ENCODE measurements around the gene LNX1. TPM values are rescaled to one million over a fixed set of nuclear protein-coding genes. Genes with fewer than 3 reads are reported as not detected.

LNX1 gene
- total RNA-seq, 1 experiment from 2014 or later, result 1.2 TPM

- DNase-seq (ENCODE audit: low spot score), result no peak
These were observed 55.7 kb downstream of the LNX1 start for GRCh38 chr4:53535567-53535966.

GRCh38 chr4:53534684-53535083 is 56.6 kb downstream of the LNX1 start:
- no peak for DNase-seq (ENCODE audit: low spot score)

GRCh38 chr4:53532521-53532920 is 58.8 kb downstream of the LNX1 start:
- DNase-seq (ENCODE audit: low spot score), result no peak

GRCh38 chr4:53531585-53532224 is 59.6 kb downstream of the LNX1 start:
- DNase-seq (ENCODE audit: low spot score), result no peak

GRCh38 chr4:53529025-53529424 is 62.3 kb downstream of the LNX1 start:
- no peak for DNase-seq (ENCODE audit: low spot score)

- no peak for DNase-seq (ENCODE audit: low spot score)
These were observed 63.4 kb downstream of the LNX1 start for GRCh38 chr4:53527930-53528329.

- DNase-seq (ENCODE audit: low spot score), result no peak
These were observed 64.0 kb downstream of the LNX1 start for GRCh38 chr4:53527326-53527725.

- no peak for DNase-seq (ENCODE audit: low spot score)
These were observed 69.0 kb downstream of the LNX1 start for GRCh38 chr4:53522334-53522733.

- no peak for DNase-seq (ENCODE audit: low spot score)
These were observed 71.2 kb downstream of the LNX1 start for GRCh38 chr4:53520116-53520515.

- DNase-seq (ENCODE audit: low spot score), result no peak
These were observed 72.5 kb downstream of the LNX1 start for GRCh38 chr4:53518807-53519206.

- DNase-seq (ENCODE audit: low spot score), result no peak
These were observed 76.2 kb downstream of the LNX1 start for GRCh38 chr4:53515076-53515475.

GRCh38 chr4:53514509-53514908 is 76.8 kb downstream of the LNX1 start:
- no peak for DNase-seq (ENCODE audit: low spot score)

GRCh38 chr4:53512608-53513007 is 78.7 kb downstream of the LNX1 start:
- no peak for DNase-seq (ENCODE audit: low spot score)

- DNase-seq (ENCODE audit: low spot score), result peak; percentile 45
These were observed 80.3 kb downstream of the LNX1 start for GRCh38 chr4:53511014-53511413.

GRCh38 chr4:53510321-53510720 is 81.0 kb downstream of the LNX1 start:
- no peak for DNase-seq (ENCODE audit: low spot score)

- peak; percentile 40 for DNase-seq (ENCODE audit: low spot score)
These were observed 82.8 kb downstream of the LNX1 start for GRCh38 chr4:53508446-53508845.

GRCh38 chr4:53507671-53508286 is 83.5 kb downstream of the LNX1 start:
- peak; percentile 78 for DNase-seq (ENCODE audit: low spot score)

- DNase-seq (ENCODE audit: low spot score), result no peak
These were observed 84.2 kb downstream of the LNX1 start for GRCh38 chr4:53507058-53507457.

GRCh38 chr4:53505947-53506346 is 85.3 kb downstream of the LNX1 start:
- DNase-seq (ENCODE audit: low spot score), result no peak

- DNase-seq (ENCODE audit: low spot score), result no peak
These were observed 89.2 kb downstream of the LNX1 start for GRCh38 chr4:53502094-53502493.

GRCh38 chr4:53501561-53501960 is 89.7 kb downstream of the LNX1 start:
- DNase-seq (ENCODE audit: low spot score), result no peak

GRCh38 chr4:53500546-53500945 is 90.7 kb downstream of the LNX1 start:
- no peak for DNase-seq (ENCODE audit: low spot score)

GRCh38 chr4:53499791-53500190 is 91.5 kb downstream of the LNX1 start:
- no peak for DNase-seq (ENCODE audit: low spot score)

GRCh38 chr4:53498706-53499105 is 92.6 kb downstream of the LNX1 start:
- DNase-seq (ENCODE audit: low spot score), result no peak

Measured in A172 (cell line).